Activated CD8-positive, alpha-beta memory T cell treated with anti-CD3 and anti-CD28 coated beads, Interleukin-2, amount 50 U/mL, for 1 hour (primary cell): ENCODE results near the gene ASB5.
"Not testable (repeated sequence)": the region's sequence is repeated elsewhere in the genome, so short reads cannot be mapped to it uniquely, and the experiment has no call there.

Experiments
- DNase-seq: peaks from one replicate; pipeline ENCODE4 v3.0.0-alpha.2; 2020; ENCODE audit errors: extremely low read depth

ASB5 gene

DNA sequence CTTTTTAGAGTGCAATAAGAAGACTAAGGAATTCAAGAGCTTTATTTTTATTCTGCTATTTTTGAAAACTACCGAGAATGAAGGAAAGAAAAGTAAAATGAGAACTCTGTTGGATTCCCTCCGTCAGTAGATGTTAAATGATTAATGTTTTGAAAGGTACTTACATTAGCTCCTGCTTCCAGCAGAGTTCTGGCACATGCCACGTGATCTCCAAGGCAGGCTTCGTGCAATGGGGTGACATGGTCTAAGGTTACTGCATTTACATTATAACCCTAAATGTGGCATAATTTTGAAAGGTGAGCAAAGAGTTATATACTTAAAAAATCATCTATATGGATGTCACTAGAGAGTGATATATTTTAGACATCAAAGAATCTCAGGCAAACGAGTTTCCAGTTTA is 46.9 kb downstream of the ASB5 start:
- DNase-seq = no peak

DNA sequence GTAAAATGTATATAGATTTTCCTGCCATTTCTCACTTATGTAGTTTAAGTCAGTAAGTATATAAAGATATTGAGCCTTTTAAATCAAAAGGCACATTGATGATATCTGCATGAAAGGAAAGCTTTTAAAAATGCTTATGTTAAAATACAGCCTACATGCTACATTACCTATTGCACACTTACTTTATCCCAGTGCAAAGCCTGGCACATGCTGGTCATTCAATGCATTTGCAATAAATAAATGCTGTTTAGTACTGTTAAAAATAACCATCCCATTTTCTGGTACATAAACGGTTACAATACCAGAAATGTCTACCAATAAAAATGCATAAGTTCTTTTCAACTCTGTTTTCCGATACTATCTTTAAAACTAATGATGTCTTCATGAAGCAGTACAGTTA is 51.5 kb downstream of the ASB5 start:
- no peak for DNase-seq

DNA sequence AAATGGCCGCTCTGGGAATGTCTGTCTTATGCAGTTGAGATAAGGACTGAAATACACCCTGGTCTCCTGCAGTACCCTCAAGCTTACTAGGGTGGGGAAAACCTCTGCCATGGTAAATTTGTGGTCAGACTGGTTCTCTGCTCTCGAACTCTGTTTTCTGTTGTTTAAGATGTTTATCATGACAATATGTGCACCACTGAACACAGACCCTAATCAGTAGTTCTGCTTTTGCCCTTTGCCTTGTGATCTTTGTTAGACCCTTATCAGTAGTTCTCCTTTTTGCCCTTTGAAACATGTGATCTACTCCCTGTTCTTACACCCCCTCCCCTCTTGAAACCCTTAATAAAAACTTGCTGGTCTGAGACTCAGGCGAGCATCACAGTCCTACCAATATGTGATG is 56.7 kb downstream of the ASB5 start:
- DNase-seq = not testable (repeated sequence)

DNA sequence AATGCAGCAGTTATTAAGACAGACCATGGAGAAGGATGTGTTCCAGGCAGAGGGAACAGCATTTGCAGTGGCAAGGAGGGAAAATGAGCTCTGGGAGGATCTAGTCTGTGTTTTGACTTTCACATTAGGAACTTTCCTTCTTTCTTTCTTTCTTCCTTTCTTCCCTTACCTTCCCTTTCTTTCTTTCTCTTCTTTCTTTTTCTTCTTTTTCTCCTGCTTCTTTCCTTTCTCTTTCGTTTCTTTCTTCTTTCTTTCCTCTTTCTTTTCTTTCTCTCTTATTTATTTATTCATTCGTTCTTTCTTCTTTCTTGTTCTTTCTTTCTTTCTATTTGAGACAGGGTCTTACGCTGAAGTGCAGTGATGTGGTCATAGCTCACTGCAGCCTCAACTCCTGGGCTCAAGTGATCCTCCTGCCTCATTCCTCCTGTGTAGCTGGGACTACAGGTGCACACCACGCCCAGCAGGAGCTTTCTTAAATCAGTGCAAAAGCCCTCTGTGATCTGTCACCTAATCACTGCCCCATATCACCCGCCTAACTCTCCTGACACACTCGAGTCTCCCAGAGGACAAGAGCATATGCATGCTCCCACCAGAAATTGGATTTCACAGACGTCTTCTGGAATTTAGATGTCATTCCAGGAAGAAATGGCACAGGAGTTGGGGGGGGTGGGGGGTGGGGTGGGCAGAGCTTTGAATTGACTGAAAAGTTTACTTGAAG is 58.3 kb downstream of the ASB5 start:
- DNase-seq = no peak

DNA sequence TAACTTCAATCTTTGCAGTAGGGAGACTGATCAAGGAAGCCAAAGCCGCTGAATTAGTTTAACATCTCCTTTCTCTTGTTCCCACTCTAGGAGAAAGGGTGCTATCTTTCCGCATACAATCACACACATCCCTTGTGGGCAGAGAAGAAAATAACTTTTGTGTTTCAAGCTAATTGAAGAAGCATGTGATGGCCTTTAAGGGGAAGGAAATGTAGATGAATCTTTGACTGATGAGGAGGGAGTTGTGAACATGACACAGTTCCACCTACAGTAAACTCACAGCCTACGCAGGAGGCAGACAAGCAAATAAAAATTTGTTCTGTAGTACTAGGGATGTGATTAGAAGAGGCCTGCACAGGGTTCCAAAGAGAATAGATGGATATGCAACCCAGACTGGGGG is 58.9 kb downstream of the ASB5 start:
- no peak for DNase-seq

DNA sequence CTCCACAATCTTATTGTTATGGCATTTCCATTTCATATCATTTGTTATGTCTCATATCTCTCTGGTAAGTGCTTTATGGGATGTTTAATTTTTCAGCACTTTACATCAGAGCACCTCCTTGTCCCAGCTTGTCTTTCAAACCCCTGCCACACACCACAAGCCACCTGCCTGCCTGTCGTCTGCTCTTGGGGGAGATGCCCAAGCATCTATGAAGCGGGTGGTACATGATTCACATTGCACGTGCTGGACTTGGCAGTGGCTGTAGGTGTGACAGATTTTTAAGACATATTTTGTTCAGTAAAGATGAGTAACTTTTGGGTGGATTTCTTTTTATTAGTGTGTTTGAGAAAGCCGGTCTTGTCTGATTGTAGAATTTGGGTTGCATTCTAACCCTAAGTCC is 59.5 kb downstream of the ASB5 start:
- no peak for DNase-seq

DNA sequence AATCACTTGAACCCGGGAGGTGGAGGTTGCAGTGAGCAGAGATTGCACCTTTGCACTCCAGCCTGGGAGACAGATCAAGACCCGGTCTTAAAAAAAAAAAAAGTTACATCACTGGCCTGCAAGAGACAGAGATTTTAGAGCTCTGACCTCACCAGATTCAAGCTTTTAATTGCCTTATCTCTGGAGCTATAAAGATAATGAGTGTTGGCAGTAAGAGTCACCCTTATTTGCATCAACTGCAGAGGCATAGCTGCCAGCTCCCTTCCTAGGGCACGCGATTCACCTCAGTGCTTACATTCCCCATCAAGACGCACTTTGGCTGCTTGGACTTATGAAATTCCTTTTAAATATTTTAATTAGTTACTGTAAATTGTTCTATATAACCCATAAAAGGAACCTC is 61.2 kb downstream of the ASB5 start:
- DNase-seq = no peak

DNA sequence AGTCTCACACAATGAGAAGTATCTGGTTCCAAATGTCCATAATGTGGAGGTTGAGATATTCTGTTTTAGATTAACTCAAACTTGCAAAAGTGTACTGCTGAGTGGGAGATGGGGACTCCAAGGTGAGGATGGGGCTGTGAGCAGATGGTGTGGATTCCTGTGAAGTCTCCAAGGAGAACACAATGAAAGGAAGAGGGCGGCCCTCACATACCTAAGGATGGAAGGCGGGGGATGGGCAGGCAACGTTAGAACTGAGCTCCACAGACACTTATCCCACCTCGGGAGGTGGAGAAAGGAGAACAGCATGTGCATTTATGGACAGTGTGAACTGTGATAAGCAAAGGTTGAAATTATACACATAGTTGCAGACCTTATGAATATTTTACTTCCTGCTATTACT is 63.7 kb downstream of the ASB5 start:
- no peak for DNase-seq

DNA sequence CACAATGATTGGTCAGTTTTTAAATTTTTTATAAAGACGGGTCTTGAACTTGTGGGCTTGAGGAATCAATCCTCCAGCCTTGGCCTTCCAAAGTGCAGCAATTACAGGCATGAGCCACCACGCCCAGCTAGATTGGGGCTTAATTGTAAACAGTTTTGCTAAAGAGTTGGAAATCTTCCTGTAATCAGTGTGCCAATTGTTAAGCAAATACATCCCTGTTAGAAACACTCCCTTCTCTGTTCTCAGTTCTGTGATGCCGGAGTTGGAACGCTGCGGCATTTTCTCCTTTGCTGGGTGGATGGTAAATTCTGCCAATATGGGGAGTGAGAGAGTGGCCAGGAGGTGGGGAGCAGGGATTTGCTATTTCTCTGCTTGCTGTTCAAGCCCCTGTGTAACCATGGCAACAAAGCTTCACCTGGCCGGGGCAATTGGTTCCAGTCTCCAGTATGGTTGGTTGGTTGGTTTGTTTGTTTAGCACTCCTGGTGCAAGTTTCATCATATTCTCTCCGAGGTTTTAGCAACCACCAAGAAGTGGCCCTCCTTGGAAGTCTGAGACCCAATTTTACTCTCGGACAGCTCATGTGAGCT is 70.6 kb downstream of the ASB5 start:
- no peak for DNase-seq

DNA sequence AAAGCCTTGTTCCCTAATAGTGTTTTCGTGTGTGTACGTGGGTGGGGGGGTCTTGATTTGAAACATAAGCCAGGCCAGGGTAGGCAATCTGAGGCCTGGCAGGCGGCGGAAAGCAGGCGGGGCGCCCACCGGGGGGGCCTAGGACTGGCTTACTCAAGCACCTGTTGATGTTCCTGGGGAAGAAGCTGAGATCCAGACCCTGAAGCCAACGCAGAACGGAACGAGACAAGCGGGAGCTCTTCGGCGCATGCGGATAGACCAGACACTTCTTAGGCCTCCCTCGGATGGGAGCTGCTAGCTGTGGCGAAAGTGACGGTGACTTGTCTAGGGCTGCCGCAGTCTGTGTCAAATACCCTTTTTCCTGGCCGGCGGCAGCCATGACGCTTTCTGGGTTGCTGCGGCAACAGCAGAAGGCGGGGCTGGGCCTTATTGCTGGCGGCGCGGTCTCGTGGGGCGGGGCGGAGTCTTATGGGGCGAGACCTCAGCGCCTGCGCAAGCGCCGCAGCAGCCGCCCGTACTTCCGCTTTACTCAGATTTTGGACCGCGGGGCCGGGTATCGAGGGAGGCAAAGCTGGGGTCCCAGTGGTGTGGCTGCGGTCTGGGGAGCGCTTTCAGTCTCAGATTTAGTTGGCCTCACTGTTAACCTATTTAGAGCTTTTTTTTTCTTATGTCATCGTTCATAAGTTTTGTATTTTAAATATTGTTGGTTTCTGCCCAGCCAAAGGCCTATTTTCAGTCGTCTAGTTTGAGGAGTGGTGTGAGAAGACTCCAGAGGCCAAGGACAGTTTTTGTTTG is 73.6 kb downstream of the ASB5 start, which contains the start of gene SPATA4:
Gene SPATA4, minus strand, starts transcription at position 402 of the 795 bp plus-strand sequence. Its CDS starts 23 bp downstream, at position 379.
- peak; percentile 77 for DNase-seq

DNA sequence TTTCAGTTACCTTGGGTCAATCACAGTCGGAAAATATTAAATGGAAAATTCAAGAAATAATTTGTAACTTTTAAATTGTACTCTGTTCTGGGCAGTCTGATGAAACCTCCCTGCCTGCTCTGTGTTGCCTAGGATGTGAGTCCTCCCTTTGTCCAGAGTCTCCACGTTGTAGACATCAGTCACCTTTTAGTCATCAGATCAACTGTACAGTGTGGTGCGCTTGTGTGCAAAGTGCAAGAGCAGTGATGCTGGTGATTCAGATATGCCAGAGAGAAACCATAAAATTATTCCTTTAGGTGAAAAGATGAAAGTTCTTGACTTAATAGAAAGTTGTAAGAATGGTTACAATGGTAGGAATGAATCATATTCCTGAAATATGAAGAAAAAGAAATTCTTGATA is 75.1 kb downstream of the ASB5 start:
- DNase-seq = no peak

DNA sequence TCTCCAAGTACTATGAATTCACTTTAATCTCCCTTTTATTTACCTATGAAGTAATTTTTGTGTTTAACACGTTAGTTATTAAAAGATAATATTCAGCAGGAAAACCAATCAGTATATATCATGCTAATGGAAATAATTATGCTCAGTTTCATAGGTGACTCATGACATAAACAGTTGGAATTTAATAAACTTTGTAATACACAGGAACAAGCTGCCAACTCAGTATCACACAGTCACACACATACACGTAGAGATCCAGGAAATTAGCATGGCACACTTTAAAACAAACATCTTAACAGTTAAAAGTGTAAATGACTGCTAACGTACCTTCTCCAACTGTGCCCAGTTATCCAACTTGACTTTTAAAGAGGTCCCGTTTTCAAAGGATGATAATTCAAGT is 75.9 kb downstream of the ASB5 start:
- DNase-seq = no peak

DNA sequence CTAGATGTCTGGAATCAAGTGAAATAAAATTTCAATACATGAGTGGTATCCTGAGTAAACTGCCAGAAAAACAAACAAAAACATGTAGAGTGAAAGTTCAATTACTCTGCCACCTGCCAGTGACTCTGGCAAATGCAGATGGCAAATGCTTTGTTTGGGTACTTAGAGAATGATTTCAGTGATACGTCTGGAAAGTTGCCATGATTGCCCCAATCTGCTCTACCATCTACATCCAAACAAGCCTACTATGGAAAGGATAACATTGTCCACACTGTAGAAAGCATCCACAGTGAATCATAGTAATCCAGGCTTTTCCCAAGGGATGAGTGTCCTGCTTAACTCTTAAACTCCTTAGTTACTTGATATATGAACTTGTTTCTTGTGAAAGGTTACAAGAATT is 77.0 kb downstream of the ASB5 start:
- no peak for DNase-seq

DNA sequence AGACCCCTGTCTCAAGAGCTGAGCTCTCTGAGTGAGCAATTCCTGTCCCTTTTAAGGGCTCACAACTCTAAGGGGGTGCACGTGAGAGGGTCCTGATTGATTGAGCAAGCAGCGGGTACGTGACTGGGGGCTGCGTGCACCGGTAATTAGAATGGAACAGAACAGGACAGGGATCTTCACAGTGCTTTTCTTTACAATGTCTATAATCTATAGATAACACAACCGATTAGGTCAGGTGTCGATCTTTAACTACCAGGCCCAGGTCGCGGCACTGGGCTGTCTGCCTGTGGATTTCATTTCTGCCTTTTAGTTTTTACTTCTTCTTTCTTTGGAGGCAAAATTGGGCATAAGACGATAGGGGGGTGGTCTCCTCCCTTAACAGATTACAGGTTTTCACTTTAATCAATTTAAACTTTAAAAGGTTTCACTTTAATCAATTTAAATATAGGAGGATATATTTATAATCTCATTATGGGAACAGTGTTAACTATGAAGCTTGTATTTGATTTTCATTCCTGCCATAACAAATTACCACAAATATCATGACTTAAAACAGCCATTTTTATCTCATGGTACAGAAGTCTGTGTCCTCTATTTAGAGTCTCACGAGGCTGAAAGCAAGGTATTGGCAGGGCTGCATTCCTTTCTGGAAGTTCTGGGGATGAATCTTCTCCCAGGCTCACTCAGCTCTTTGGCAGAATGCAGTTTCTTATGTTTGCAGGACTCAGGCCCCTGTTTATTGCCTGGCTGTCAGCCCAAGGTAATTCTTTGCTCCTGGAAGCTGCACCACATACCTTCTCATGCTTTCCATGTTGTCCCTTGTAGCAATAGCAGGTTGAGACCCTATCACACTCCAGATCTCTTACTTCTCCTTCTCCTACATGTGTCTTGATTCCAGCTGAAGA is 78.9 kb downstream of the ASB5 start:
- DNase-seq = no peak

DNA sequence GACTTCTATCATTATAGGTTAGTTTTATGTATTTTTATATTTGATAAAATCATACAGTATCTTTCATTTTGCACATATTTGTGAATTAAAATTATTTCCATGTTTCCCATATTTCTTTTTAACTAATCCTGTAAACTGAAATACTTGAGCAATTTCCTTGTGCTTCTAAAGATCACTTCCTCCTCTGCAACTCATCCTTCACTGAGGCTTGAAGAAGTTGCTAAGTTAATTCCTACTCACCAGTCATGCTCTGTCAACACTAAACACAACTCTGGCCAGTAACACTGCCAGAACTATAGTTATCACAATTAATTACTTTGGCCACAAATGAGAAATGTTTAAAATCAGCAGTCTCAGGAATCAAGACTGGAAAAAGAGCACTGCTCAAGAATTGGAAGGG is 80.4 kb downstream of the ASB5 start:
- no peak for DNase-seq

DNA sequence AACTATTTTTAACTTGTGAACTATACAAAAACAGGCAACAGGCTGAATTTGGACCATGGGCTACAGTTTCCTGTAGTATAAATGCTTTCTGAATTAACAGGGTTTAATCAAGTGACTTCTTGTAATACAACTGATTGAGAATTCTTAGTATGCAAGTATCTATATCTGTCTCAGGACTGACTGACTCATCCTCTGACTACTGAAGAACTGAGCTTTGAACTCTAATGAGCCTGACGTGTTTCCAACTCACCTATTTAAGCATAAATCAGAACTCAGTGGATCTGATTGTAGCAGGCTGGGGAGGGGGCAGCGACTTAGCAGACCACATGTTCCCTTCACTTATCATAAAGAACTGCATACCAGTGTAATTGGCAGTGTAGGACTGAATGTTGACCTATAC is 81.4 kb downstream of the ASB5 start:
- no peak for DNase-seq

DNA sequence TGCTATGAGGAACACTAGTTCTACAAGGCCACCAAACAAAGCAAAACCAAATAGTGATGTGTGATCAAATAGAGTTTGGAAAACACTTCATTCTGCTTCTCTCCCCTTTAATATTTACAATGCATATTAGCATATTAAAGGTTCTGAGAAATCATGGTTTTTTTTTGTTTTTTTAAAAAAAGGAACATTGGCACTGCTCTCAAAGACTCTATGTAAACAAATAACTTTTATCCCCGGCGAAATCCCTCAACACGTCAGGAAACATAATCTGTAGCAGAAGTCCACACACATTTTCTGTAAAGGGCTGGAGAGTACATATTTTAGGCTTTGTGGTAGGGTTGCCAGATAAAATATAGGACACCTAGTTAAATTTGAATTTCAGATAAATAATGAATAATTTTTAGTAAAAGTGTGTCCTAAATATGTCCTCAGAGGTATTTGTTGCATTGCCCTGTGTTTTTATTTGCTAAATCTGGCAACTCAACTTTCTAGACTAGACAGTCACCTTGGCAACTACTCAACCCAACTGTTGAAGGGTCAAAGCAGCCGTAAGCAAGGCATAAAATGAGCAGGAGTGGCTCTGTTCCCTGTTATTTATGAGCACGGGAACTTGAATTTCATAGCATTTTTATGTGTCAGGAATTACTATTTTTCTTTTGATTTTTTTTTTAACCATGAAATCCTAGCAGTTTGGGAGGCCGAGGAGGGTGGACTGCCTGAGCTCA is 82.2 kb downstream of the ASB5 start:
- no peak for DNase-seq

DNA sequence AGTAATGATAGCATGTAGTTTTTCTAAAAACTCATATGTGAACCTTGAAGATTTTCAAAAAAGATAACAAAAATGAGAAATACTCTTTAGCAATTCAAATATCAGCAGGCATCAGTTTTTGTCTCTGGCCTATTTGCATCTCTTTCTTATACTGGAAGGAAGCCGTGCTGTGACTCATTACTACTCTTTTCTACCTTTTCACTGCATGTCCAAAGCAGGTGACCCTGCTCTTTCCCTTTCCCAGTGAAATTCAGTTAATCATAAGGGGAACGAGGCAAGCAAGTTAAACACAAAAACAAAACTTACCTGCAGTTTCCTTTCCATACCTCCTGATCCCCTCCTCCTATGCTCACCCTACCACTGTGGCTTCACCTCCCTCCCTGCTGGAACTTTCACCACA is 83.0 kb downstream of the ASB5 start:
- no peak for DNase-seq

DNA sequence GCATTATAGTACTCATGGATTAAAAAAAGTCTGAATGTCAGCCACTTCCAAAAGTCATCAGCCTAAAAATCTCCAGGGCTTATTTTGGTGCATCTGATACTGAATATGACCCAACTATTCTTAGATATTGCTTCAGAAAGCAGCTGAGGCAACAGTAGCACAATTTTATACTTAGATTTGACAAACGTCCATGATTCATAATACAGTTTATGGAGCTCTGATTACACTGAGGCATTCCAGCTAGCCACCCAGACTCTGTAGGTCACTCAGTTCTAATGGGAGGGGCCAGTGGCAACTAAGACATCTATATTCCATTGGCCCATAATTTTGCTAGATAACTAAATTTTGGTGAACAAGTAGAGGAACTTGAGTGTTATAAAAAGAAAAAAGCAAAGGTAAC is 84.0 kb downstream of the ASB5 start:
- no peak for DNase-seq
